GM12875 (cell line): ENCODE measurements around the gene ZNF618.

Source experiments
- H3K4me3 ChIP-seq: one replicate; pipeline ENCODE4 v1.5.1; 2011; ENCODE audit warnings: low read depth, low read length, control low read depth
- TF ChIP-seq, protein P1 (sequence below): IDR thresholded peaks from 2 replicates; pipeline ENCODE4 v1.5.1; 2011; ENCODE audit warnings: low read depth, mild to moderate bottlenecking, control low read depth, inconsistent platforms, low read length, moderate library complexity, borderline replicate concordance; ENCODE audit not compliant: insufficient read depth

ZNF618 gene

GRCh38 chr9:113948891-113949570 is 72.9 kb downstream of the ZNF618 start:
- TF ChIP-seq, protein P1, sequence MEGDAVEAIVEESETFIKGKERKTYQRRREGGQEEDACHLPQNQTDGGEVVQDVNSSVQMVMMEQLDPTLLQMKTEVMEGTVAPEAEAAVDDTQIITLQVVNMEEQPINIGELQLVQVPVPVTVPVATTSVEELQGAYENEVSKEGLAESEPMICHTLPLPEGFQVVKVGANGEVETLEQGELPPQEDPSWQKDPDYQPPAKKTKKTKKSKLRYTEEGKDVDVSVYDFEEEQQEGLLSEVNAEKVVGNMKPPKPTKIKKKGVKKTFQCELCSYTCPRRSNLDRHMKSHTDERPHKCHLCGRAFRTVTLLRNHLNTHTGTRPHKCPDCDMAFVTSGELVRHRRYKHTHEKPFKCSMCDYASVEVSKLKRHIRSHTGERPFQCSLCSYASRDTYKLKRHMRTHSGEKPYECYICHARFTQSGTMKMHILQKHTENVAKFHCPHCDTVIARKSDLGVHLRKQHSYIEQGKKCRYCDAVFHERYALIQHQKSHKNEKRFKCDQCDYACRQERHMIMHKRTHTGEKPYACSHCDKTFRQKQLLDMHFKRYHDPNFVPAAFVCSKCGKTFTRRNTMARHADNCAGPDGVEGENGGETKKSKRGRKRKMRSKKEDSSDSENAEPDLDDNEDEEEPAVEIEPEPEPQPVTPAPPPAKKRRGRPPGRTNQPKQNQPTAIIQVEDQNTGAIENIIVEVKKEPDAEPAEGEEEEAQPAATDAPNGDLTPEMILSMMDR = no peak
- no peak overlapping the region for H3K4me3 ChIP-seq

DNA sequence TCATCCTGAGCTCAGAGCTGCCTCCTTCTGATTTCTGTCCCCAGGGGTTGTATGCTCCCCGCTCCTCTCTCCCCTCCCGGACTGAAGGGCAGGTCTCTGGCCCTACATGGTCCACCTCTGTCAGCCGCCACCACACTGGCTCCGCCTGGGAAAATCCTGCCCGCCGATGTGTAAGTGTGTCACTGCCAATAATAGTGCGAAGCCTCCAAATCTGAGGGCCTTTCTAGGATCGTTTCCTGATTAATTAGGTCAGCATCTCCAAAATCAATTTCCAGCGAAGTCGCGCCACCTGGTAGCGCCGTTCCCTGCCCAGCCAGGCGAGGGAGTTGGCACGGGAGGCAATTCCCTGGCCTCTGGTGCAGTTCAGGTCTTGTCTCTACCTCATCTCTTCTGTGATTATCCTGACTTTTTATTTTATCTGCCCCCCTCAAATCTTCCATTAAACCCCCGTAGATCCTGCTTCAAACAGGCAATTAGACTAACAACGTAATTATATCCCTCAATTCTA is 73.5 kb downstream of the ZNF618 start:
- TF ChIP-seq, protein P1 = no peak

GRCh38 chr9:113950195-113951031 is 74.3 kb downstream of the ZNF618 start:
- TF ChIP-seq, protein P1 = no peak
- no peak overlapping the region for H3K4me3 ChIP-seq

More for the DNA sequence above, 73.5 kb downstream of the ZNF618 start:
- H3K4me3 ChIP-seq = no peak overlapping the region

GRCh38 chr9:113951032-113951372 is 74.9 kb downstream of the ZNF618 start:
- H3K4me3 ChIP-seq = no peak overlapping the region
- TF ChIP-seq, protein P1 = no peak

- H3K4me3 ChIP-seq = no peak overlapping the region
- TF ChIP-seq, protein P1 = no peak
These were observed 76.6 kb downstream of the ZNF618 start for GRCh38 chr9:113952676-113953075.

GRCh38 chr9:113953531-113953930 is 77.4 kb downstream of the ZNF618 start:
- TF ChIP-seq, protein P1 = no peak
- H3K4me3 ChIP-seq = no peak overlapping the region
